ENCODE data around the gene PNLIP.

PNLIP gene

DNA sequence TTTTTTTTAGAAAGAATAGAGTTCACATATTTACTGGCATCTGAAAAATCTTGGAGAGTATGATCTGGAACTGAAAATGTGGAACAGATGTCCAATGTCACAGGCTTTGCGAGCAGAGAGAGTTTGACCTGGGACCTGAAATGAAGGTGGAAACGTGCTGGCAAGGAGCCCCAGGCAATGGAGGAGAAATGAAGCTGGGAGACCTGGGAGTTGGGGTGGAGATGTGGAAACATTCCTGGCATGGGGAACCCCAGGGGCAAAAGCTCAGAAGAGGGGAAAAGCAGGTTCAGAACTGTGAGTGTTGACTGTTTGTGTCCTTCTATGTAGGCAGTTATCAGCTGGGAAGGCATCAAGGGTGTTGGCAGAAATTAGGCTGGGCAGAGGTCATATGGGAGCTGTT, 67.7 kb downstream of the PNLIP start:
- in situ Hi-C loops (cut with MboI; ENCODE audit: low sequenced_read_pairs): no loop called here

DNA sequence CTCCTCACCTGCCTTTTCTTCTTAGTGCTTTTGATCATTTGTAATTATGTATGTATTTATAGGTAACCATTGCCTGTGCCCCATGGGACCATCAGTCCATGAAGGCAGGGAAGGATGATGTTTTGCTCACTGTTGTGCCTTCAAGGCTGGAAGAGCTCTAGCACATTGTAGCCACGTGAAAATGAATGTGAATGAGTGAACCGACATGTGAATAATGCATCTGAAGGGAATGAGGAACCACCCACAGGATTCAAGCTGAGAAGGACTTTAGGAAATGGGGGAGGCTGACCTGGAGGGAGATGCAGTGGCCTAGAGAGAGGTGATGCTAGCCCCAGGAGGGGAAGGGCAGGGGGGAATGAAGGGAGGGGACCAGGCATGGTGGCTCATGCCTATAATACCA, 69.1 kb downstream of the PNLIP start:
- in situ Hi-C loops (cut with MboI; ENCODE audit: low sequenced_read_pairs): no loop called here

DNA sequence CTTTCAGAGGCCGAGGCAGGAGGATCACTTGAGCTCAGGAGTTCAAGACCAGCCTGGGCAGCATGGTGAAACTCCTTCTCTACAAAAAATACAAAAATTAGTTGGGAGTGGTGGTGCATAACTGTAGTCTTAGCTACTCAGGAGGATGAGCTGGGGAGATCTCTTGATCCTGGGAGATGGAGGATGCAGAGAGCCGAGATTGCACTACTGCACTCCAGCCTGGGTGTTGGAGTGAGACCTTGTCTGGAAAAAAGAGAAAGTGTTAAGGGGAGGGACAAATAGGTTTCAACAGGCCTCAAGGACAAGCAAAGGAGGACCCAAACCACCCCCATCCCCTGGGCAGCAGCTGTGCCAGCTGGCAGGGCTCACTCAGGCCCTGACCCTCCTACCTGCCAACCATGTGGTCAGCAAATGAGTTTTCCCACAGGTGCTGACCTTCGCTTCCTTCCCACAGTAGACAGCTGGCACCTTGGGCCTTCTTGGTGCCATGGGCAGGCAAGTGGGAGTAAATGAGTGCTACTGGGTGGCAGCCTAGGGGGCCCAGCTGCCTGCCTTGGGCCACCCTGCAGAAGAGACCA, 69.6 kb downstream of the PNLIP start:
- in situ Hi-C loops (cut with MboI; ENCODE audit: low sequenced_read_pairs): no loop called here
